ENCODE data around the gene TRAF3IP1. TPM values are rescaled to one million over a fixed set of nuclear protein-coding genes. Genes with fewer than 3 reads are reported as not detected.

Gene TRAF3IP1
- polyA plus RNA-seq, 3 donors, result 1.2 to 1.5 (median 1.5) TPM

GRCh38 chr2:238351315-238351714, 31.0 kb downstream of the TRAF3IP1 start:
- Histone ChIP-seq H2AFZ (ENCODE audit: insufficient read depth, low read depth, low read length, poor library complexity, severe bottlenecking) (no peak overlapping the region), H3K4me3 (replicated peaks in 1 of 3; ENCODE audit: low read depth in 2 of 3, low read length in 3 of 3) (no peak overlapping the region), H3K9me3 (replicated peaks in 1 of 2; ENCODE audit: control insufficient read depth in 1 of 2, insufficient read depth in 1 of 2, low read length in 2 of 2) (no peaks in the 10 kb centered on the region), H3K27me3 (ENCODE audit: control insufficient read depth in 2 of 2, insufficient read depth in 2 of 2, low read length in 2 of 2) (no peaks in the 10 kb centered on the region), H3K9ac (ENCODE audit: insufficient read depth, low read length, poor library complexity, severe bottlenecking) (no peak overlapping the region), H3K36me3 (replicated peaks in 1 of 2; ENCODE audit: control insufficient read depth in 1 of 2, insufficient read depth in 2 of 2, low read length in 2 of 2) (peaks cover 6 to 13% of the 10 kb centered on the region in 2 donors), H3K4me1 (ENCODE audit: control insufficient read depth in 1 of 2, insufficient read depth in 2 of 2, low read length in 2 of 2) (no peaks in the 10 kb centered on the region), H3K4me2 (replicated peaks; ENCODE audit: extremely low read depth, low read length, poor library complexity, severe bottlenecking) (no peak overlapping the region), H3K79me2 (ENCODE audit: insufficient read depth, low read length) (no peaks in the 10 kb centered on the region), H3K27ac (ENCODE audit: low read depth in 1 of 2, low read length in 2 of 2) (no peak overlapping the region), H4K20me1 (ENCODE audit: insufficient read depth, low read length) (no peaks in the 10 kb centered on the region)
- no peaks in the 10 kb centered on the region for H3K9me3 Mint-ChIP-seq
- no peak for TF ChIP-seq CTCF (IDR thresholded peaks at IDR 0.05)
- 98% methylated on average over 15 of the region's 15 CpGs for WGBS (ENCODE audit: insufficient coverage)
- intact Hi-C loops (cut with micrococcal nuclease), result loop anchor here in 1 of 2 donors (10.0 kb wide), 1 partner anchor 433 kb away; no protein-coding TSS in a partner anchor
- peaks cover 7 to 21% of the 10 kb centered on the region in 2 donors for H3K36me3 Mint-ChIP-seq
- no peaks in the 10 kb centered on the region for H3K27me3 Mint-ChIP-seq (ENCODE audit: low read depth in 3 of 3)
- DNase-seq, result no peak
- H3K4me1 Mint-ChIP-seq, result no peaks in the 10 kb centered on the region
- H3K27ac Mint-ChIP-seq, result no peak overlapping the region
- H3K4me3 Mint-ChIP-seq, result no peak overlapping the region

GRCh38 chr2:238352361-238352760, 32.0 kb downstream of the TRAF3IP1 start:
- 99% methylated on average over 7 of the region's 9 CpGs for WGBS (ENCODE audit: insufficient coverage)
- no peaks in the 10 kb centered on the region for H3K9me3 ChIP-seq (replicated peaks in 1 of 2; ENCODE audit: control insufficient read depth in 1 of 2, insufficient read depth in 1 of 2, low read length in 2 of 2)
- H3K4me3 Mint-ChIP-seq, result no peak overlapping the region
- TF ChIP-seq CTCF (IDR thresholded peaks at IDR 0.05), result no peak
- no peak overlapping the region for H3K27ac ChIP-seq (ENCODE audit: low read depth in 1 of 2, low read length in 2 of 2)
- no peak overlapping the region for H3K4me2 ChIP-seq (replicated peaks; ENCODE audit: extremely low read depth, low read length, poor library complexity, severe bottlenecking)
- no peaks in the 10 kb centered on the region for H3K4me1 ChIP-seq (ENCODE audit: control insufficient read depth in 1 of 2, insufficient read depth in 2 of 2, low read length in 2 of 2)
- no peak overlapping the region for H3K9ac ChIP-seq (ENCODE audit: insufficient read depth, low read length, poor library complexity, severe bottlenecking)
- peaks cover under 1% of the 10 kb centered on the region for H3K4me1 Mint-ChIP-seq
- H4K20me1 ChIP-seq (ENCODE audit: insufficient read depth, low read length), result no peaks in the 10 kb centered on the region
- no peak overlapping the region for H3K27ac Mint-ChIP-seq
- no peaks in the 10 kb centered on the region for H3K27me3 ChIP-seq (ENCODE audit: control insufficient read depth in 2 of 2, insufficient read depth in 2 of 2, low read length in 2 of 2)
- H3K36me3 ChIP-seq (replicated peaks in 1 of 2; ENCODE audit: control insufficient read depth in 1 of 2, insufficient read depth in 2 of 2, low read length in 2 of 2), result peaks cover 6 to 13% of the 10 kb centered on the region in 2 donors
- no peaks in the 10 kb centered on the region for H3K27me3 Mint-ChIP-seq (ENCODE audit: low read depth in 3 of 3)
- H2AFZ ChIP-seq (ENCODE audit: insufficient read depth, low read depth, low read length, poor library complexity, severe bottlenecking), result no peak overlapping the region
- no peaks in the 10 kb centered on the region for H3K9me3 Mint-ChIP-seq
- H3K36me3 Mint-ChIP-seq, result peaks cover 10 to 20% of the 10 kb centered on the region in 2 donors
- no peaks in the 10 kb centered on the region for H3K79me2 ChIP-seq (ENCODE audit: insufficient read depth, low read length)
- no peak for DNase-seq
- intact Hi-C loops (cut with micrococcal nuclease), result loop anchor here in 1 of 2 donors (10.0 kb wide), 1 partner anchor 432 kb away; no protein-coding TSS in a partner anchor
- no peak overlapping the region for H3K4me3 ChIP-seq (replicated peaks in 1 of 3; ENCODE audit: low read depth in 2 of 3, low read length in 3 of 3)

All from CD14-positive monocyte (primary cell).